GM12878 (cell line): Measurements from ENCODE around the gene PAX9. TPM values are rescaled to one million over a fixed set of nuclear protein-coding genes. Genes with fewer than 3 reads are reported as not detected.

Experiments
- ATAC-seq: fragments of 200-7000 bp; cut with Tn5 transposase; 3 replicates; pipeline ENCODE4 v1.9.1; 2020; ENCODE audit warnings: mild to moderate bottlenecking, moderate library complexity
- BruUV-seq: library from RNA; stranded (reverse); fragments of 400-500 nt; replicated peaks from 2 replicates; lab custom pipeline; 2021; lab: Mats Ljungman, UMichigan
- CTCF ChIA-PET: fragments of 300-600 bp; sonication (Branson Sonifier 250); formaldehyde crosslinking; extraction: SDS; loops from one replicate; lab custom pipeline; 2021; ENCODE audit warnings: inconsistent platforms; lab: Yijun Ruan, JAX
- POLR2A ChIA-PET: fragments of 350-600 bp; formaldehyde crosslinking; extraction: SDS; loops from one replicate; lab custom pipeline; 2021; ENCODE audit warnings: inconsistent platforms; lab: Charles Lee
- RAD21 ChIA-PET: fragments of 300-600 bp; sonication (Branson Sonifier 250); formaldehyde crosslinking; loops from one replicate; lab custom pipeline; 2023; ENCODE audit warnings: antibody characterized with exemption; ENCODE audit not compliant: unreplicated experiment; lab: Charles Lee
- SMC1A ChIA-PET: fragments of 300-600 bp; sonication (Branson Sonifier 250); formaldehyde crosslinking; loops from one replicate; lab custom pipeline; 2023; ENCODE audit not compliant: unreplicated experiment, uncharacterized antibody; lab: Charles Lee
- DNase-seq: peaks from one replicate; pipeline ENCODE4 v3.0.0-alpha.2; 2011; ENCODE audit warnings: low read depth, low spot score
- FAIRE-seq: peaks from 3 replicates; lab custom pipeline; 2011; peaks lifted over from hg19 to GRCh38; lab: Jason Lieb, UNC
- H2AFZ ChIP-seq: 2 replicates; pipeline ENCODE4 v1.6.0; 2011; ENCODE audit warnings: low read depth, low read length, control low read depth; ENCODE audit not compliant: control insufficient read depth
- H3K27ac ChIP-seq: 2 replicates; pipeline ENCODE4 v1.5.1; 2011; ENCODE audit warnings: control low read depth; ENCODE audit not compliant: control insufficient read depth, insufficient read depth
- H3K27me3 ChIP-seq, 2 experiments: replicated peaks in 1 of 2; 2 replicates each; pipeline versions ENCODE4 v1.6.0 to v1.6.1; 2011; ENCODE audit warnings: low read length in 1 of 2; ENCODE audit not compliant: control insufficient read depth in 2 of 2, insufficient read depth in 2 of 2
- H3K36me3 ChIP-seq, 2 experiments: 2 replicates each; pipeline ENCODE4 v1.5.1; 2011; ENCODE audit warnings: low read length in 1 of 2; ENCODE audit not compliant: control insufficient read depth in 2 of 2, insufficient read depth in 2 of 2
- H3K4me1 ChIP-seq: 2 replicates; pipeline ENCODE4 v1.6.1; 2011; ENCODE audit warnings: mild to moderate bottlenecking, low read length, moderate library complexity, mixed read lengths; ENCODE audit not compliant: control insufficient read depth, insufficient read depth
- H3K4me2 ChIP-seq: 2 replicates; pipeline ENCODE4 v1.6.0; 2011; ENCODE audit warnings: control low read depth; ENCODE audit not compliant: control insufficient read depth, insufficient read depth
- H3K4me3 ChIP-seq: fragments of 200-600 bp; sonication (generic); 2 replicates; pipeline ENCODE4 v1.5.1; 2016
- H3K79me2 ChIP-seq: 2 replicates; pipeline ENCODE4 v1.6.0; 2011; ENCODE audit warnings: low read length; ENCODE audit not compliant: control insufficient read depth, insufficient read depth
- H3K9ac ChIP-seq: 2 replicates; pipeline ENCODE4 v1.8.0; 2011; ENCODE audit warnings: low read length, control low read depth, mixed read lengths; ENCODE audit not compliant: control insufficient read depth, insufficient read depth
- H3K9me3 ChIP-seq: replicated peaks from 3 replicates; pipeline ENCODE4 v1.5.1; 2011; ENCODE audit warnings: mild to moderate bottlenecking, low read length; ENCODE audit not compliant: control insufficient read depth, insufficient read depth
- H4K20me1 ChIP-seq: 2 replicates; pipeline ENCODE4 v1.6.0; 2011; ENCODE audit not compliant: control insufficient read depth, insufficient read depth
- CTCF ChIP-seq, 3 experiments: IDR thresholded peaks in 2 of 3; conservative IDR thresholded peaks in 1 of 3; 2 replicates each; pipeline ENCODE4 v1.5.1; 2011; ENCODE audit warnings: low read depth in 3 of 3, low read length in 3 of 3, mild to moderate bottlenecking in 3 of 3, control low read depth in 2 of 3, moderate library complexity in 2 of 3, inconsistent platforms in 1 of 3, mixed read lengths in 1 of 3; ENCODE audit not compliant: control insufficient read depth in 2 of 3, insufficient read depth in 1 of 3; ENCODE audit errors: extremely low read depth in 1 of 3
- RAD21 ChIP-seq: IDR thresholded peaks from 2 replicates; pipeline ENCODE4 v1.6.1; 2011; ENCODE audit warnings: mild to moderate bottlenecking, low read depth, low read length, moderate library complexity; ENCODE audit not compliant: insufficient read depth
- SUZ12 ChIP-seq: fragments of 200-600 bp; sonication (generic); IDR thresholded peaks from one replicate; pipeline ENCODE4 v1.6.1; 2018; ENCODE audit warnings: antibody characterized with exemption, mild to moderate bottlenecking; ENCODE audit not compliant: unreplicated experiment
- TBL1XR1 ChIP-seq: IDR thresholded peaks from 2 replicates; pipeline ENCODE4 v1.6.1; 2012; ENCODE audit warnings: low read depth, low read length, improper control_type of control experiment
- WGBS: methylation state at CpG from one replicate; pipeline ENCODE4 v1.1.6; 2016; ENCODE audit warnings: low lambda C conversion rate; ENCODE audit not compliant: insufficient replicate concordance, insufficient coverage; ENCODE audit errors: missing lambda C conversion rate; 5-methylcytosine and 5-hydroxymethylcytosine counted together
- in situ Hi-C: fragments of 300-500 bp; cut with MboI; formaldehyde crosslinking; loops from 9 replicates; pipeline ENCODE4 v1.14.3; 2018; ENCODE audit warnings: mixed read lengths
- intact Hi-C: fragments of 100-400 bp; cut with micrococcal nuclease; formaldehyde crosslinking; loops from one replicate; pipeline ENCODE4 v1.14.2; 2022; ENCODE audit not compliant: unreplicated experiment
- polyA plus RNA-seq, 11 experiments: library from polyadenylated mRNA; depleted of rRNA in 4 of 11; unstranded in 6 of 11; stranded (reverse) in 5 of 11; fragments of >200 nt; fragmentation: Nextera tagmentation in 4 of 11; fragmentation: Illumina TruSeq in 1 of 11; extraction: Ambion mirVana in 4 of 11; extraction: Trizol in 1 of 11; gene quantifications; 1 replicate in 1 of 11; 2 replicates in 10 of 11; pipeline versions ENCODE4 v1.2.1 to v1.2.3, GENCODE V29; 2011 to 2016; ENCODE audit warnings: inconsistent platforms in 2 of 11, missing spikeins in 2 of 11, low read depth in 1 of 11
- total RNA-seq, 4 experiments: library from RNA; depleted of rRNA in 3 of 4; stranded (reverse); fragments of >200 nt in 3 of 4; fragmentation: Illumina TruSeq in 1 of 4; extraction: Trizol in 1 of 4; gene quantifications; 2 replicates each; pipeline versions ENCODE4 v1.2.1 to v1.2.3, GENCODE V29; 2013 to 2021
- TF ChIP-seq, protein P1 (sequence below): fragments of 450-650 bp; IDR thresholded peaks from 2 replicates; pipeline ENCODE4 v1.6.1; 2016; ENCODE audit warnings: mild to moderate bottlenecking

The PAX9 gene
- total and polyA plus RNA-seq, 10 of the 15 experiments (the other 5 are each of a cell fraction or from before 2014, with no cell fraction given) = 0.03 to 8.2 (median 0.09) TPM; not detected in 3

- RAD21 ChIA-PET = no interaction called here
- H4K20me1 ChIP-seq = no peaks in the 10 kb centered on the region
- no peak for DNase-seq
- no peaks in the 10 kb centered on the region for H3K4me1 ChIP-seq
- FAIRE-seq = no peak
- intact Hi-C loops = no loop called here
- H3K4me2 ChIP-seq = no peak overlapping the region
- H2AFZ ChIP-seq = no peak overlapping the region
- TF ChIP-seq, protein P1, sequence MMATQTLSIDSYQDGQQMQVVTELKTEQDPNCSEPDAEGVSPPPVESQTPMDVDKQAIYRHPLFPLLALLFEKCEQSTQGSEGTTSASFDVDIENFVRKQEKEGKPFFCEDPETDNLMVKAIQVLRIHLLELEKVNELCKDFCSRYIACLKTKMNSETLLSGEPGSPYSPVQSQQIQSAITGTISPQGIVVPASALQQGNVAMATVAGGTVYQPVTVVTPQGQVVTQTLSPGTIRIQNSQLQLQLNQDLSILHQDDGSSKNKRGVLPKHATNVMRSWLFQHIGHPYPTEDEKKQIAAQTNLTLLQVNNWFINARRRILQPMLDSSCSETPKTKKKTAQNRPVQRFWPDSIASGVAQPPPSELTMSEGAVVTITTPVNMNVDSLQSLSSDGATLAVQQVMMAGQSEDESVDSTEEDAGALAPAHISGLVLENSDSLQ = no peak
- TF ChIP-seq RAD21 (0 out of 2 replicates have a peak, but pooled peaks have one; percentile 20), TBL1XR1 (no peak), SUZ12 (peak; percentile 57), CTCF (IDR thresholded peaks at IDR 0.05 in 2 of 3, conservative IDR thresholded peaks at IDR 0.05 in 1 of 3; ENCODE audit: control insufficient read depth in 2 of 3, extremely low read depth in 1 of 3, insufficient read depth in 1 of 3, low read depth in 3 of 3, low read length in 3 of 3) (0 out of 6 replicates have a peak, but pooled peaks of 1 of the 3 experiments have one; percentile 11)
- POLR2A ChIA-PET = no interaction called here
- BruUV-seq = no TSS peak
- in situ Hi-C loops = no loop called here
- no peak overlapping the region for H3K4me3 ChIP-seq
- CTCF ChIA-PET = interaction anchor here (0.6 to 3.7 kb wide), 5 partner anchors 9 to 294 kb away, joined by 3 to 29 read pairs (median 3); no protein-coding TSS in a partner anchor
- WGBS = 36% methylated on average over 52 of the region's 62 CpGs
- no peaks in the 10 kb centered on the region for H3K36me3 ChIP-seq
- no peak overlapping the region for H3K9ac ChIP-seq
- no peak for ATAC-seq
- H3K9me3 ChIP-seq = no peaks in the 10 kb centered on the region; the same call in 2 of the 3 replicates
- H3K79me2 ChIP-seq = no peaks in the 10 kb centered on the region
- SMC1A ChIA-PET = interaction anchor here (1.2 kb wide), 1 partner anchor 294 kb away, joined by 3 read pairs; no protein-coding TSS in a partner anchor
- no peak overlapping the region for H3K27ac ChIP-seq
- H3K27me3 ChIP-seq = peaks cover 1 to 7% of the 10 kb centered on the region in 2 experiments; a peak in 3 of 4 replicates
Measured at GRCh38 chr14:36647824-36648753, 13.6 kb upstream of the PAX9 start.
